Osteoblast (primary cell): ENCODE results near the gene KANK2. TPM values are rescaled to one million over a fixed set of nuclear protein-coding genes. Genes with fewer than 3 reads are reported as not detected.
"Not testable (repeated sequence)": the region's sequence is repeated elsewhere in the genome, so short reads cannot be mapped to it uniquely, and the experiment has no call there.

ENCODE experiments used
- DNase-seq: peaks from one replicate; pipeline ENCODE4 v3.0.0; 2011; ENCODE audit warnings: low spot score, mixed read lengths; ENCODE audit not compliant: insufficient read length; ENCODE audit errors: missing footprints
- H2AFZ ChIP-seq: 2 replicates; pipeline ENCODE4 v1.6.0; 2011; ENCODE audit warnings: mild to moderate bottlenecking, low read length
- H3K27ac ChIP-seq: 2 replicates; pipeline ENCODE4 v1.5.1; 2011; ENCODE audit warnings: mild to moderate bottlenecking, low read depth, low read length, moderate library complexity
- H3K27me3 ChIP-seq: 2 replicates; pipeline ENCODE4 v1.6.0; 2012; ENCODE audit warnings: mild to moderate bottlenecking, control low read depth, inconsistent platforms, low read length, moderate library complexity; ENCODE audit not compliant: insufficient read depth
- H3K36me3 ChIP-seq: 2 replicates; pipeline ENCODE4 v1.5.1; 2011; ENCODE audit warnings: mild to moderate bottlenecking, low read length, control low read depth, moderate library complexity; ENCODE audit not compliant: insufficient read depth
- H3K4me1 ChIP-seq: 2 replicates; pipeline ENCODE4 v1.5.1; 2011; ENCODE audit warnings: mild to moderate bottlenecking, low read length, control low read depth, moderate library complexity; ENCODE audit not compliant: insufficient read depth
- H3K4me2 ChIP-seq: 2 replicates; pipeline ENCODE4 v1.6.0; 2011; ENCODE audit warnings: mild to moderate bottlenecking, low read length; ENCODE audit not compliant: insufficient read depth
- H3K4me3 ChIP-seq: fragments of 200-600 bp; sonication (generic); 3 replicates; pipeline ENCODE4 v1.5.1; 2012; ENCODE audit warnings: mild to moderate bottlenecking, low read length, inconsistent platforms; ENCODE audit not compliant: insufficient read depth
- H3K79me2 ChIP-seq: 2 replicates; pipeline ENCODE4 v1.6.0; 2012; ENCODE audit warnings: mild to moderate bottlenecking, low read length, control low read depth, inconsistent platforms; ENCODE audit not compliant: insufficient read depth
- H3K9me3 ChIP-seq: 2 replicates; pipeline ENCODE4 v1.5.1; 2011; ENCODE audit warnings: low read depth, low read length, control low read depth
- H4K20me1 ChIP-seq: 2 replicates; pipeline ENCODE4 v1.6.0; 2012; ENCODE audit warnings: mild to moderate bottlenecking, low read length, control low read depth; ENCODE audit not compliant: insufficient read depth
- total RNA-seq: library from RNA; depleted of rRNA; stranded (reverse); fragments of >200 nt; gene quantifications from 2 replicates; pipeline ENCODE4 v1.2.3, GENCODE V29; 2012
- TF ChIP-seq, protein P1 (sequence below): IDR thresholded peaks from 2 replicates; pipeline ENCODE4 v1.5.1; 2011; ENCODE audit warnings: mild to moderate bottlenecking, low read depth, low read length, moderate library complexity; ENCODE audit errors: extremely low read depth

KANK2 gene
- total RNA-seq, 1 donor, result 295 TPM

DNA sequence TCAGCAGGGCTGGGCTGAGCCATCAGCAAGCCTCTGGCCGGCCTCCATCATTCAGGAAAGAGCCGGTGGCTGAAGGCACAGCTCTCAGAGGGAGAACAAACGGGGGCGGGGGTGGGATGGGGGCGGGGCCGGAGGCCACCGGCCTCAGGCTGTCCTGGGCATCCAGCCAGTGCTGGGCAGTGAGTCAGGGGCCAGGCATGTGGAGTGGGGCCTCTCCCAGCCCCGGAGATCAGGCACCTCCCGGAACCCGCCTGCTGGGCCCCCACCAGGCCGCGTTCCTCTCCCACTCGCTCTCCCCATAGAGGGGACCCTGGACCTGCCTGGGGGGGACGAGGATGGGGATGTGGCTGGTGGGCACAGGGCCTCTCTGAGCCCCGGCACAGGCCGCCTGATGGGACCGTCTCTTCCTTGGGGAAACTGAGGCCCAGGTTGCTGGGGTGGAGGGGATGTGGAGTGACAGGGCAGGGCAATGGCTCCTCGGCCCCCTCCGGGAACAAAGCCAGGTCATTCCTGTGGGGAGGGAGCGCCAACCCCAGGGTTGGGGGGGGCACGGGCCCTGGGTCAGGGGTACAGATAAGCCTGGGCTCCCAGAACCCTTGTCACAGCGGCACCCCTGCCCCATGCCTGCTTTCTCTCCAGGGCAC, 54.7 kb downstream of the KANK2 start:
- Histone ChIP-seq H4K20me1 (no peaks in the 10 kb centered on the region), H3K27me3 (no peaks in the 10 kb centered on the region), H3K4me2 (peak overlapping the region; percentile 60), H3K27ac (peak overlapping the region; percentile 93), H3K4me3 (peak overlapping the region; percentile 44), H3K79me2 (no peaks in the 10 kb centered on the region), H3K9me3 (no peaks in the 10 kb centered on the region), H3K36me3 (peaks cover 10% of the 10 kb centered on the region), H2AFZ (peak overlapping the region; percentile 38), H3K4me1 (peaks cover 42% of the 10 kb centered on the region)
- TF ChIP-seq, protein P1, sequence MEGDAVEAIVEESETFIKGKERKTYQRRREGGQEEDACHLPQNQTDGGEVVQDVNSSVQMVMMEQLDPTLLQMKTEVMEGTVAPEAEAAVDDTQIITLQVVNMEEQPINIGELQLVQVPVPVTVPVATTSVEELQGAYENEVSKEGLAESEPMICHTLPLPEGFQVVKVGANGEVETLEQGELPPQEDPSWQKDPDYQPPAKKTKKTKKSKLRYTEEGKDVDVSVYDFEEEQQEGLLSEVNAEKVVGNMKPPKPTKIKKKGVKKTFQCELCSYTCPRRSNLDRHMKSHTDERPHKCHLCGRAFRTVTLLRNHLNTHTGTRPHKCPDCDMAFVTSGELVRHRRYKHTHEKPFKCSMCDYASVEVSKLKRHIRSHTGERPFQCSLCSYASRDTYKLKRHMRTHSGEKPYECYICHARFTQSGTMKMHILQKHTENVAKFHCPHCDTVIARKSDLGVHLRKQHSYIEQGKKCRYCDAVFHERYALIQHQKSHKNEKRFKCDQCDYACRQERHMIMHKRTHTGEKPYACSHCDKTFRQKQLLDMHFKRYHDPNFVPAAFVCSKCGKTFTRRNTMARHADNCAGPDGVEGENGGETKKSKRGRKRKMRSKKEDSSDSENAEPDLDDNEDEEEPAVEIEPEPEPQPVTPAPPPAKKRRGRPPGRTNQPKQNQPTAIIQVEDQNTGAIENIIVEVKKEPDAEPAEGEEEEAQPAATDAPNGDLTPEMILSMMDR, result no peak
- DNase-seq, result peak; percentile 98

DNA sequence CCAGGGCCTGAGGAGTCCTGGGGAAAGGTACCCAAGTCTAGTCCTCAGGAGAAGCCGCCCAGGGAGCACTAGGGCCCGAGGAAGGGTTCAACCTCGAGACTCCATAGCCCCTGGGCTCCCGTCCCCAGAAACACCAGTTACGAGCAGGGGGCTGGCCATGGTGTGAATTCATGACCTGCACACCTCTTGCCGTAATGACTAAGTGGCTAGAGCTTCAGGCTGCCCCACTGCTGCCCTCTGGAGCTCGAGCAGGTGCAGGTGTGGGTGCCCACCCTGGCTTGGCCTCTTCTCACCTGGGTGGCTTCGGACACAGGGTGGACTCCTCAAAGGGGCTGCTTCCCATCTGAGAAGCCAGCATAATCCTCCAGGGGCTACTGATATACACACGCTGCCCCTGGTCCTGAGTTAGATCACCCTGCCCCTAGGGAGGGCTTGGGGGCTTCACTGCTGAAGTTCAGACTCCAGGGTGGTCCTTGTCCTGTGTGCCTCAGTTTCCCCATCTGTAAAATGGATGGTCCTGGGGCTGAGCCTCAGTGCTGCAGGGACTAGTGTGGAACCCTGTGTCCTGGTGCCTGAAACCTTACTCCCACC, 55.3 kb downstream of the KANK2 start:
- H3K4me1 ChIP-seq, result peaks cover 45% of the 10 kb centered on the region
- no peaks in the 10 kb centered on the region for H3K9me3 ChIP-seq
- H2AFZ ChIP-seq, result no peak overlapping the region
- peak overlapping the region; percentile 20 for H3K4me2 ChIP-seq
- TF ChIP-seq, protein P1, result no peak
- peak overlapping the region; percentile 65 for H3K27ac ChIP-seq
- H3K36me3 ChIP-seq, result peaks cover 10% of the 10 kb centered on the region
- peak overlapping the region; percentile 37 for H3K4me3 ChIP-seq
- H3K79me2 ChIP-seq, result no peaks in the 10 kb centered on the region
- no peaks in the 10 kb centered on the region for H4K20me1 ChIP-seq
- DNase-seq, result peak; percentile 14
- H3K27me3 ChIP-seq, result no peaks in the 10 kb centered on the region

DNA sequence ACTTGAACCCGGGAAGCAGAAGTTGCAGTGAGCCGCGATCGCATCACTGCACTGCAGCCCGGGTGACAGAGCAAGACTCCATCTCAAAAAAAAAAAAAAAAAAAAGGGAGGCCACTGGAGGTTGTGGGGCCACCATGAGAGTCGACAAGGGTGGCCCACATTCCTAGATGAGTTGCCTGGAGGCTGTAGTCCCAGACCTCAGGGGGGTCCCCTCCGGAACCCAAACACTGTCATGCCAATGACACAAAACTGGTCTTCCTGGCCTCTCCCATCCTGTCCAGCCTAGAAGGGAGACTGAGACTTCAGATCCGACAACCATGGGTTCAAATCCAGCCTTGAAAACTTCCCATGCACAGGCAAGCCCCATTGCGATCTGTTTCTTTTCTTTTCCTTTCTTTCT, 56.4 kb downstream of the KANK2 start:
- H3K4me2 ChIP-seq, result no peak overlapping the region
- H2AFZ ChIP-seq, result no peak overlapping the region
- H3K79me2 ChIP-seq, result no peaks in the 10 kb centered on the region
- peaks cover 45% of the 10 kb centered on the region for H3K4me1 ChIP-seq
- TF ChIP-seq, protein P1, result no peak
- no peak overlapping the region for H3K4me3 ChIP-seq
- peaks cover 7% of the 10 kb centered on the region for H3K36me3 ChIP-seq
- DNase-seq, result no peak
- no peaks in the 10 kb centered on the region for H4K20me1 ChIP-seq
- H3K27ac ChIP-seq, result no peak overlapping the region
- no peaks in the 10 kb centered on the region for H3K9me3 ChIP-seq
- H3K27me3 ChIP-seq, result no peaks in the 10 kb centered on the region

DNA sequence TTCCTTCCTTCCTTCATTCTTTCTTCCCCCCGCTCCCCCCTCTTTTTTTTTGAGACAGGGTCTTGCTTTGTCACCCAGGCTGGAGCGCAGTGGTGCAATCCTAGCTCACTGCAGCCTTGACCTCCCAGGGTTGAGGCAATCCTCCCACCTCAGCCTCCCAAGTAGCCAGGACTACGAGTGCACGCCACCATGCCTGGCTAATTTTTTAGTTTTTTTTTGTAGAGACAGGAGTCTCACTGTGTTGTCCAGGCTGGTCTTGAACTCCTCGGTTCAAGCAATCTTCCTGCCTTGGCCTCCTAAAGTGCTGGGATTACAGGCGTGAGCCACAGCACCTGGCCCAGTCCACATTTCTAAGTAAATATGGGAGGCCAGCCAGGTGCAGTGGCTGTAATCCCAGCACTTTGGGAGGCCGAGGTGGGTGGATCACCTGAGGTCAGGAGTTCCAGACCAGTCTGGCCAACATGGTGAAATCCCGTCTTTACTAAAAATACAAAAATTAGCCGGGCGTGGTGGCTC, 57.3 kb downstream of the KANK2 start:
- peak overlapping the region; percentile 86 for H3K27ac ChIP-seq
- not testable (repeated sequence) for H2AFZ ChIP-seq

More for the DNA sequence above, 57.3 kb downstream of the KANK2 start:
- H3K79me2 ChIP-seq, H3K36me3 ChIP-seq, H4K20me1 ChIP-seq, H3K4me3 ChIP-seq, H3K27me3 ChIP-seq, H3K4me2 ChIP-seq, DNase-seq, H3K9me3 ChIP-seq: not testable (repeated sequence)
- peaks cover 45% of the 10 kb centered on the region for H3K4me1 ChIP-seq
